ENCODE measurements around the gene SLC35F3.
"Not testable (repeated sequence)": the region's sequence is repeated elsewhere in the genome, so short reads cannot be mapped to it uniquely, and the experiment has no call there.

The SLC35F3 gene

GRCh38 chr1:233904633-233905415 is at the start of gene SLC35F3:
Gene SLC35F3, plus strand, starts transcription at chr1:233904676.
- DNase-seq = peak in 1 of 3 donors; percentile 0

- peak in 2 of 3 donors; percentile 1 to 19 for DNase-seq
These were observed 45.0 kb upstream of the SLC35F3 start for GRCh38 chr1:233859446-233859845.

- no peak for DNase-seq
These were observed 40.5 kb upstream of the SLC35F3 start for GRCh38 chr1:233863901-233864545.

- no peak for DNase-seq
These were observed 39.9 kb upstream of the SLC35F3 start for GRCh38 chr1:233864578-233864977.

GRCh38 chr1:233865216-233865615 is 39.3 kb upstream of the SLC35F3 start:
- no peak for DNase-seq

- DNase-seq = no peak
These were observed 38.6 kb upstream of the SLC35F3 start for GRCh38 chr1:233865902-233866301.

- no peak for DNase-seq
These were observed 37.4 kb upstream of the SLC35F3 start for GRCh38 chr1:233867028-233867427.

GRCh38 chr1:233868461-233868860 is 36.0 kb upstream of the SLC35F3 start:
- no peak for DNase-seq

GRCh38 chr1:233869680-233870079 is 34.8 kb upstream of the SLC35F3 start:
- no peak for DNase-seq

GRCh38 chr1:233873666-233874065 is 30.8 kb upstream of the SLC35F3 start:
- no peak for DNase-seq

- no peak for DNase-seq
These were observed 24.6 kb upstream of the SLC35F3 start for GRCh38 chr1:233879841-233880240.

GRCh38 chr1:233883671-233884070 is 20.8 kb upstream of the SLC35F3 start:
- DNase-seq = no peak

GRCh38 chr1:233884461-233885151 is 19.9 kb upstream of the SLC35F3 start:
- no peak for DNase-seq

GRCh38 chr1:233885196-233885920 is 19.1 kb upstream of the SLC35F3 start:
- no peak for DNase-seq

GRCh38 chr1:233891151-233891550 is 13.3 kb upstream of the SLC35F3 start:
- not testable (repeated sequence) for DNase-seq

GRCh38 chr1:233897325-233898162 is 6.9 kb upstream of the SLC35F3 start:
- no peak for DNase-seq

- DNase-seq = no peak
These were observed 3.0 kb upstream of the SLC35F3 start for GRCh38 chr1:233901495-233901894.

- DNase-seq = no peak
These were observed 1.1 kb downstream of the SLC35F3 start for GRCh38 chr1:233905416-233906051.

- DNase-seq = no peak
These were observed 2.7 kb downstream of the SLC35F3 start for GRCh38 chr1:233907151-233907550.

- DNase-seq = no peak
These were observed 3.6 kb downstream of the SLC35F3 start for GRCh38 chr1:233908092-233908491.

GRCh38 chr1:233909195-233909594 is 4.7 kb downstream of the SLC35F3 start:
- DNase-seq = no peak

- no peak for DNase-seq
These were observed 8.0 kb downstream of the SLC35F3 start for GRCh38 chr1:233912447-233912846.
